ENCODE results near the gene TMEM91.
A peak's percentile ranks its signal among the peaks of the same experiment; 100 is the strongest.
"Not testable (repeated sequence)": the region's sequence is repeated elsewhere in the genome, so short reads cannot be mapped to it uniquely, and the experiment has no call there.

Gene TMEM91

GRCh38 chr19:41367848-41368301 lies 8.5 kb upstream of the TMEM91 start:
- Histone ChIP-seq H3K27ac (ENCODE audit: low read length) (no peak overlapping the region), H3K9ac (ENCODE audit: low read depth, low read length) (no peak overlapping the region)

GRCh38 chr19:41369769-41370168 lies 6.6 kb upstream of the TMEM91 start:
- Histone ChIP-seq H3K9me3 (ENCODE audit: insufficient read depth, low read depth, low read length) (no peaks in the 10 kb centered on the region), H3K27me3 (ENCODE audit: insufficient read depth, low read length) (no peaks in the 10 kb centered on the region), H3K27ac (ENCODE audit: low read length) (no peak overlapping the region), H3K4me1 (ENCODE audit: insufficient read depth, low read length) (peaks cover under 1% of the 10 kb centered on the region; the same call in 1 of the 2 replicates), H3K4me3 (ENCODE audit: low read length) (no peak overlapping the region), H3K9ac (ENCODE audit: low read depth, low read length) (no peak overlapping the region), H3K36me3 (ENCODE audit: insufficient read depth, low read depth, low read length) (no peaks in the 10 kb centered on the region)

More at GRCh38 chr19:41367848-41368301, 8.5 kb upstream of the TMEM91 start:
- Histone ChIP-seq H3K27me3 (ENCODE audit: insufficient read depth, low read length) (no peaks in the 10 kb centered on the region), H3K4me3 (ENCODE audit: low read length) (no peak overlapping the region), H3K4me1 (ENCODE audit: insufficient read depth, low read length) (peaks cover 4% of the 10 kb centered on the region; the same call in 1 of the 2 replicates), H3K36me3 (ENCODE audit: insufficient read depth, low read depth, low read length) (no peaks in the 10 kb centered on the region), H3K9me3 (ENCODE audit: insufficient read depth, low read depth, low read length) (no peaks in the 10 kb centered on the region)

GRCh38 chr19:41371119-41371518 lies 5.2 kb upstream of the TMEM91 start:
- not testable (repeated sequence) for H3K4me1 ChIP-seq (ENCODE audit: insufficient read depth, low read length); H3K9me3 ChIP-seq (ENCODE audit: insufficient read depth, low read depth, low read length)

GRCh38 chr19:41371541-41371940 lies 4.8 kb upstream of the TMEM91 start:
- Histone ChIP-seq H3K36me3 (ENCODE audit: insufficient read depth, low read depth, low read length) (no peaks in the 10 kb centered on the region), H3K9me3 (ENCODE audit: insufficient read depth, low read depth, low read length) (no peaks in the 10 kb centered on the region), H3K4me1 (ENCODE audit: insufficient read depth, low read length) (no peaks in the 10 kb centered on the region), H3K9ac (ENCODE audit: low read depth, low read length) (no peak overlapping the region), H3K4me3 (ENCODE audit: low read length) (no peak overlapping the region), H3K27me3 (ENCODE audit: insufficient read depth, low read length) (no peaks in the 10 kb centered on the region; the same call in 1 of the 2 replicates), H3K27ac (ENCODE audit: low read length) (no peak overlapping the region)

More at GRCh38 chr19:41371119-41371518, 5.2 kb upstream of the TMEM91 start:
- not testable (repeated sequence) for H3K9ac ChIP-seq (ENCODE audit: low read depth, low read length); H3K4me3 ChIP-seq (ENCODE audit: low read length); H3K27me3 ChIP-seq (ENCODE audit: insufficient read depth, low read length); H3K27ac ChIP-seq (ENCODE audit: low read length); H3K36me3 ChIP-seq (ENCODE audit: insufficient read depth, low read depth, low read length)

DNA sequence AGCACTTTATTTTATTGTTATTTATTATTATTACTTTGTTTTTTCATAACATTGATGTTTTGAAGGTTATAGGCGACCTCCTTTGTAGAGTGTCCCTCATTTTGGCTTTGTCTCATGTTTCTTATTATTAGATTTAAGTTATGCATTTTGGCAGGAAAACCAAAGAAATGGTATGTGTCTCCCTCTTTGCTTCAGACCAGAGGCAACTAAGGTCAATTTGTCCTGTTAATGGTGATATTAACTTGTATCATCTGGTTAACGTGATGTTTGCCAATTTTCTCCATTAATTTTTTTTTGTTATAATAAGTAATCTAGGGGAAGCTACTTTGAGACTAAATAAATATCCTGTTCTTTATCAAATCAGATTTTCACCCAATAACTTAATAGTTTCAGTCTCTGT lies 3.8 kb upstream of the TMEM91 start:
- H3K9ac ChIP-seq (ENCODE audit: low read depth, low read length): no peak overlapping the region
- H3K4me1 ChIP-seq (ENCODE audit: insufficient read depth, low read length): no peaks in the 10 kb centered on the region
- no peak overlapping the region for H3K27ac ChIP-seq (ENCODE audit: low read length)

GRCh38 chr19:41373993-41374392 lies 2.3 kb upstream of the TMEM91 start:
- H3K4me3 ChIP-seq (ENCODE audit: low read length): no peak overlapping the region

More for the DNA sequence above, 3.8 kb upstream of the TMEM91 start:
- no peak overlapping the region for H3K4me3 ChIP-seq (ENCODE audit: low read length)
- H3K9me3 ChIP-seq (ENCODE audit: insufficient read depth, low read depth, low read length): no peaks in the 10 kb centered on the region
- H3K27me3 ChIP-seq (ENCODE audit: insufficient read depth, low read length): peaks cover 9% of the 10 kb centered on the region; the same call in 1 of the 2 replicates
- H3K36me3 ChIP-seq (ENCODE audit: insufficient read depth, low read depth, low read length): no peaks in the 10 kb centered on the region

GRCh38 chr19:41376998-41377365 lies 649 bp downstream of the TMEM91 start:
- no peaks in the 10 kb centered on the region for H3K9me3 ChIP-seq (ENCODE audit: insufficient read depth, low read depth, low read length)
- peak overlapping the region; percentile 63; the same call in 1 of the 2 replicates for H3K9ac ChIP-seq (ENCODE audit: low read depth, low read length)
- peak overlapping the region; percentile 66 for H3K4me3 ChIP-seq (ENCODE audit: low read length)
- no peaks in the 10 kb centered on the region for H3K36me3 ChIP-seq (ENCODE audit: insufficient read depth, low read depth, low read length)
- H3K27ac ChIP-seq (ENCODE audit: low read length): no peak overlapping the region
- peaks cover 5% of the 10 kb centered on the region for H3K4me1 ChIP-seq (ENCODE audit: insufficient read depth, low read length)
- peaks cover 10% of the 10 kb centered on the region; the same call in 1 of the 2 replicates for H3K27me3 ChIP-seq (ENCODE audit: insufficient read depth, low read length)

More at GRCh38 chr19:41373993-41374392, 2.3 kb upstream of the TMEM91 start:
- Histone ChIP-seq H3K9ac (ENCODE audit: low read depth, low read length) (no peak overlapping the region), H3K4me1 (ENCODE audit: insufficient read depth, low read length) (peaks cover 5% of the 10 kb centered on the region), H3K27ac (ENCODE audit: low read length) (no peak overlapping the region), H3K36me3 (ENCODE audit: insufficient read depth, low read depth, low read length) (no peaks in the 10 kb centered on the region), H3K27me3 (ENCODE audit: insufficient read depth, low read length) (peaks cover 10% of the 10 kb centered on the region; the same call in 1 of the 2 replicates), H3K9me3 (ENCODE audit: insufficient read depth, low read depth, low read length) (no peaks in the 10 kb centered on the region)

- Histone ChIP-seq H3K4me1 (ENCODE audit: insufficient read depth, low read length) (peaks cover 5% of the 10 kb centered on the region), H3K4me3 (ENCODE audit: low read length) (no peak overlapping the region), H3K9me3 (ENCODE audit: insufficient read depth, low read depth, low read length) (no peaks in the 10 kb centered on the region), H3K27ac (ENCODE audit: low read length) (no peak overlapping the region), H3K9ac (ENCODE audit: low read depth, low read length) (no peak overlapping the region), H3K36me3 (ENCODE audit: insufficient read depth, low read depth, low read length) (no peaks in the 10 kb centered on the region; the same call in 1 of the 2 replicates), H3K27me3 (ENCODE audit: insufficient read depth, low read length) (peaks cover 10% of the 10 kb centered on the region; the same call in 1 of the 2 replicates)
These were observed 1.8 kb downstream of the TMEM91 start for GRCh38 chr19:41377977-41378709.

DNA sequence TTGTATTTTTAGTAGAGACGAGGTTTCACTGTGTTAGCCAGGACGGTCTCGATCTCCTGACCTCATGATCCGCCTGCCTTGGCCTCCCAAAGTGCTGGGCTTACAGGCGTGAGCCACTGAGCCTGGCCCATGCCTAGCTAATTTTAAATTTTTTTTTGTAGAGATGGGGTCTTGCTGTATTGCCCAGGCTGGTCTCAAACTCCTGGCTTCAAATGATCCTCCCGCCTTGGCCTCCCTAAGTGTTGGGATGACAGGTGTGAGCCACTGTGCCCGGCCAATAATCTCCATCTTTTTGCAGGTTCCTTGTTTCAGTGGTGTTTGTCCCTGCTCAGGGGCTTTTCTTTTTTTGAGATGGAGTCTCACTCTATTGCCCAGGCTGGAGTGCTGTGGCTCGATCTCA lies 5.2 kb downstream of the TMEM91 start:
- not testable (repeated sequence) for H3K4me3 ChIP-seq (ENCODE audit: low read length); H3K9ac ChIP-seq (ENCODE audit: low read depth, low read length); H3K27me3 ChIP-seq (ENCODE audit: insufficient read depth, low read length); H3K27ac ChIP-seq (ENCODE audit: low read length); H3K36me3 ChIP-seq (ENCODE audit: insufficient read depth, low read depth, low read length); H3K9me3 ChIP-seq (ENCODE audit: insufficient read depth, low read depth, low read length); H3K4me1 ChIP-seq (ENCODE audit: insufficient read depth, low read length)

DNA sequence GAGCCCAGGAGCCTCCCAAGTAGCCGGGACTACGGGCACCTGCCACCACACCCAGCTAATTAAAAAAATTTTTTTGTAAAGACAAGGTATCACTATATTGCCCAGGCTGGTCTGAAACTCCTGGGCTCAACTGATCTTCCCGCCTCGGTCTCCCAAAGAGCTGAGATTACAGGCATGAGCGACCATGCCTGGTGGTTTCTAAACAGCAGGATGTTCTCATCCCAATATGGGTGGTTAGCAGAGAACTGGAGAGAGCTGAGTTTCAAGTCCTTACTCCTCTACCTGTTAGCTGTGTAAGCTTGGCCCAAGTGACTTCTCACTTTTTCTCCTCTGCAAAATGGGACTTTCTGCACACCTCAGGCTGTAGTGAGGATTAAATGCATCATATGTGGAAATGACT lies 8.0 kb downstream of the TMEM91 start:
- no peak overlapping the region for H3K9ac ChIP-seq (ENCODE audit: low read depth, low read length)
- H3K36me3 ChIP-seq (ENCODE audit: insufficient read depth, low read depth, low read length): peaks cover 19% of the 10 kb centered on the region
- H3K4me3 ChIP-seq (ENCODE audit: low read length): no peak overlapping the region
- H3K4me1 ChIP-seq (ENCODE audit: insufficient read depth, low read length): no peaks in the 10 kb centered on the region
- no peaks in the 10 kb centered on the region for H3K9me3 ChIP-seq (ENCODE audit: insufficient read depth, low read depth, low read length)
- no peaks in the 10 kb centered on the region for H3K27me3 ChIP-seq (ENCODE audit: insufficient read depth, low read length)
- H3K27ac ChIP-seq (ENCODE audit: low read length): no peak overlapping the region

GRCh38 chr19:41386442-41386841 lies 10.1 kb downstream of the TMEM91 start:
- Histone ChIP-seq H3K4me3 (ENCODE audit: low read length) (no peak overlapping the region), H3K36me3 (ENCODE audit: insufficient read depth, low read depth, low read length) (peaks cover 33% of the 10 kb centered on the region), H3K27ac (ENCODE audit: low read length) (no peak overlapping the region), H3K9me3 (ENCODE audit: insufficient read depth, low read depth, low read length) (no peaks in the 10 kb centered on the region), H3K27me3 (ENCODE audit: insufficient read depth, low read length) (no peaks in the 10 kb centered on the region), H3K4me1 (ENCODE audit: insufficient read depth, low read length) (no peaks in the 10 kb centered on the region), H3K9ac (ENCODE audit: low read depth, low read length) (no peak overlapping the region)

GRCh38 chr19:41391618-41392017 lies 15.3 kb downstream of the TMEM91 start:
- Histone ChIP-seq H3K36me3 (ENCODE audit: insufficient read depth, low read depth, low read length) (peaks cover 40% of the 10 kb centered on the region), H3K9me3 (ENCODE audit: insufficient read depth, low read depth, low read length) (no peaks in the 10 kb centered on the region), H3K4me1 (ENCODE audit: insufficient read depth, low read length) (no peaks in the 10 kb centered on the region), H3K9ac (ENCODE audit: low read depth, low read length) (no peak overlapping the region), H3K27me3 (ENCODE audit: insufficient read depth, low read length) (no peaks in the 10 kb centered on the region), H3K27ac (ENCODE audit: low read length) (no peak overlapping the region), H3K4me3 (ENCODE audit: low read length) (no peak overlapping the region)

Data from iPS-20b (cell line).